HG03521 (cell line): ENCODE results near the gene SPECC1L.
A peak's percentile ranks its signal among the peaks of the same experiment; 100 is the strongest.

Source experiments
- ATAC-seq: cut with Tn5 transposase; IDR thresholded peaks from one replicate; pipeline ENCODE4 v1.9.1; 2021; ENCODE audit warnings: mild to moderate bottlenecking, moderate library complexity; ENCODE audit not compliant: unreplicated experiment

The SPECC1L gene

DNA sequence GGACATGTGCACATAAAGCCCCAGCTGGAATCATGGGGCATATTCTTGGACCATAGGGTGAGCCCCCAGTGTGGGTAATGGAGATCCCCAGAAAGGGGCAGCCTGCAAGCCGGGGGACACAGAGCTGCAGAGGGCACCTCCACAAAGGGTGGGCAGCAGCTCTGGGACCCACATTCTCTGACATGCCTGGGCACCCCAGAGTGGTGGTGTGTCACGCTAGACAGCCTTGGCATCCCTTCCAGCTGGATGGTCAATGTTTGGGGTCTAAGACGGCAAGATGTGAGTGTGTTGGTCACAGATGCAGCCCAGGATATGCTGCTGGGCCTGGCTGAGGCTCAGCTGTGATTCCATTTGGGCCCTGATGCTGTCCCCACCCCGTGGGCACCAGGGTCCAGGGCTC lies 166.5 kb downstream of the SPECC1L start:
- no peak for ATAC-seq

DNA sequence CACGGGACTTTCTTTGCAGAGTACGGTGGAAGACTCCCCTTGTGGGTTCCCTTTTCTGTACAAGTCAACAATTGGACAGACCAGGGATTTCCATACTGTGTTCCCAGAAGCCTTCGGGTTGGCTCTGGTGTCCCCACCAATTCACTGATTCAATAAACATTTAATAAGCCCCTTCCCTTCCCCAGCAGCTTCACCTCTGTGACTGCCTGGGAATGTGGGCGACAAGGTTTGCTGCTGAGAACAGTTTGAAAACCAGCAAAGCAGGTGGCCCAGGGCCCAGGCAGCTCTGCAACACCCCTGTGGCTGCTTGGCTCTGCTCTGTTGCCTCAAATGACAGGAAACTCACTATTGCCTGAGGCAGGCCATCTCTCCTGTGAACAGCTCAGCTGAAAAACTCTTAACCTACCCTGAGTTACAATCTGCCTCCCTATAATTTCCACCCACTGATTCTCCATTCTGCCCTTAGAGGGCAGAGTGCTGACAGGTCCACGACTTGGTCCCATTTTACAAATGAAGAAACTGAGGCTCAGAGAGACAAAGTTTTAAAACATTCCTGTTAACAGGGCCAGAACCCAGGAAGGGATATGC lies 167.2 kb downstream of the SPECC1L start:
- no peak for ATAC-seq

DNA sequence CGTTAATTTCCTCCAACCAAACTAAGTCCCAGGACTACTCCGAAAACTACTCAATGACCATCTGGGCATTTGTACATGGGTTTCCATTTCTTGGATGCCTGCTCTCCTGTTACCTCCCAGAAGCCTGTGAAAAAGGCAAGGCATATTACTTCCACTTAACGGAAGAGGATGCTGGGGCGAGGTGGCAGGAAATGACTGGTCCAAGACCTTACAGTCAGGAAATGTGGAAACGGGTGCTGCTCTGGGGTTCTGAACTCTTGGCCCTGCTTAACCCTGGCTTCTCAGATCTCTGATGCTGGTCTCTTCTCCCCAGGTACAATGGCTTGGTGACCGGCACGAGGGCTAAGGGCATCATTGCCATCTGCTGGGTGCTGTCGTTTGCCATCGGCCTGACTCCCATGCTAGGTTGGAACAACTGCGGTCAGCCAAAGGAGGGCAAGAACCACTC lies 169.7 kb downstream of the SPECC1L start:
- no peak for ATAC-seq

DNA sequence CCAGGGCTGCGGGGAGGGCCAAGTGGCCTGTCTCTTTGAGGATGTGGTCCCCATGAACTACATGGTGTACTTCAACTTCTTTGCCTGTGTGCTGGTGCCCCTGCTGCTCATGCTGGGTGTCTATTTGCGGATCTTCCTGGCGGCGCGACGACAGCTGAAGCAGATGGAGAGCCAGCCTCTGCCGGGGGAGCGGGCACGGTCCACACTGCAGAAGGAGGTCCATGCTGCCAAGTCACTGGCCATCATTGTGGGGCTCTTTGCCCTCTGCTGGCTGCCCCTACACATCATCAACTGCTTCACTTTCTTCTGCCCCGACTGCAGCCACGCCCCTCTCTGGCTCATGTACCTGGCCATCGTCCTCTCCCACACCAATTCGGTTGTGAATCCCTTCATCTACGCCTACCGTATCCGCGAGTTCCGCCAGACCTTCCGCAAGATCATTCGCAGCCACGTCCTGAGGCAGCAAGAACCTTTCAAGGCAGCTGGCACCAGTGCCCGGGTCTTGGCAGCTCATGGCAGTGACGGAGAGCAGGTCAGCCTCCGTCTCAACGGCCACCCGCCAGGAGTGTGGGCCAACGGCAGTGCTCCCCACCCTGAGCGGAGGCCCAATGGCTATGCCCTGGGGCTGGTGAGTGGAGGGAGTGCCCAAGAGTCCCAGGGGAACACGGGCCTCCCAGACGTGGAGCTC lies 170.2 kb downstream of the SPECC1L start:
- no peak for ATAC-seq

DNA sequence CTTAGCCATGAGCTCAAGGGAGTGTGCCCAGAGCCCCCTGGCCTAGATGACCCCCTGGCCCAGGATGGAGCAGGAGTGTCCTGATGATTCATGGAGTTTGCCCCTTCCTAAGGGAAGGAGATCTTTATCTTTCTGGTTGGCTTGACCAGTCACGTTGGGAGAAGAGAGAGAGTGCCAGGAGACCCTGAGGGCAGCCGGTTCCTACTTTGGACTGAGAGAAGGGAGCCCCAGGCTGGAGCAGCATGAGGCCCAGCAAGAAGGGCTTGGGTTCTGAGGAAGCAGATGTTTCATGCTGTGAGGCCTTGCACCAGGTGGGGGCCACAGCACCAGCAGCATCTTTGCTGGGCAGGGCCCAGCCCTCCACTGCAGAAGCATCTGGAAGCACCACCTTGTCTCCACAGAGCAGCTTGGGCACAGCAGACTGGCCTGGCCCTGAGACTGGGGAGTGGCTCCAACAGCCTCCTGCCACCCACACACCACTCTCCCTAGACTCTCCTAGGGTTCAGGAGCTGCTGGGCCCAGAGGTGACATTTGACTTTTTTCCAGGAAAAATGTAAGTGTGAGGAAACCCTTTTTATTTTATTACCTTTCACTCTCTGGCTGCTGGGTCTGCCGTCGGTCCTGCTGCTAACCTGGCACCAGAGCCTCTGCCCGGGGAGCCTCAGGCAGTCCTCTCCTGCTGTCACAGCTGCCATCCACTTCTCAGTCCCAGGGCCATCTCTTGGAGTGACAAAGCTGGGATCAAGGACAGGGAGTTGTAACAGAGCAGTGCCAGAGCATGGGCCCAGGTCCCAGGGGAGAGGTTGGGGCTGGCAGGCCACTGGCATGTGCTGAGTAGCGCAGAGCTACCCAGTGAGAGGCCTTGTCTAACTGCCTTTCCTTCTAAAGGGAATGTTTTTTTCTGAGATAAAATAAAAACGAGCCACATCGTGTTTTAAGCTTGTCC lies 171.0 kb downstream of the SPECC1L start:
- ATAC-seq: no peak

DNA sequence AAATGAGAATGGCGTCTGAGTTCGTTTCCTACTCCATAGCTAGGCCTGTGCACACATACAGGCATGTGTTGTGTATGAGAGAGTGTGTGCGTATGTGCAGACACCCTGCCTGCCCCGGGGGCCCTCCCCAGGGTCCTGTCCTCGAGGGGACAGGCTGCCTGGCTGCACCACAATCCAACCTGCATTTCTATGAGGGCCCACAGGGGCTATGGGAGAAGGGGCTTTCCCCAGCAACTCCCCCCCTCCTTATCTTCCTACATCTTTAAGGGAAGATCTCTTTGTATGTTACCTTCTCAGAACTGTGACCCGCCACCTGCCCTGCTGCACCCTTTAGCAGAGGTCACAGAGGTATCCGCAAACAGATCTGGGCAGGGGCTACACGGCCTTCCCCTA lies 171.7 kb downstream of the SPECC1L start:
- ATAC-seq: no peak

DNA sequence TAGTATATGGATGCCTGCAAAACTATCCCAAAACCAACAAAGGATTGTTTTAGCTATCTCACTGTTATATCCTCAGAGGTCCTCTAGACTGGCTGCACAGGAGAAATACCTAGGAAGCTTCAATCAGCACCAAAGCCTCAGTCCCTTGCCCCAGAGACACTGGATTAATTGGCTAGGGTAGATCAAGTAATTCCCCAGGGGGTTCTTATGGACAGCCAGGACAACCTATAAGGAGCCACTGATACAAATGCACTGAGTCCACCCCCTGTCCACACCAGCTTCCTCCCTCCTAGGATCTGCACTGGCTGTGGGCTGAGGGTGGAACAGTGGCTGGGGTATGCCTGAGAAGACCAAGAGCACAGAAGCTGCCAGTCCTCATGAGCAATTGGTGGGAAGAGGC lies 173.0 kb downstream of the SPECC1L start:
- ATAC-seq: no peak

DNA sequence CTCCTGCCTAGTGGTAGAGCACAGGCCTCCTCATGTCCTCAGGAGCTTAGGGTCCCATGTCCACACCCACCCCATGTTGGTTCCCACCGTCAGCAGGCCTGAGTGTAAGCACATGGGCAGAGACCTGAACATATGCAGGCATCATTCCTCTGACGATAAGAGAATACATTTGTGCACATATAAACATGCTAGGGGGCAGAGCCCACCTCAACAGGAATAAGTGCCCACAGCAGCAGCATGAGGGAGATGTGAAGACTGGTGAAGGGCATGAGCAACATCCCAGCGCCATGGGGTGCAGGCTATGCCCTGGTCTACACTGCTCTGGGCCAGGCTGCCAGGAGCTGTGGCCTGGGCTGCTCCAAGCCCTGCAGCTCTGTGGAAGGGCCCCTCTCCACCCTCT lies 173.6 kb downstream of the SPECC1L start:
- no peak for ATAC-seq

DNA sequence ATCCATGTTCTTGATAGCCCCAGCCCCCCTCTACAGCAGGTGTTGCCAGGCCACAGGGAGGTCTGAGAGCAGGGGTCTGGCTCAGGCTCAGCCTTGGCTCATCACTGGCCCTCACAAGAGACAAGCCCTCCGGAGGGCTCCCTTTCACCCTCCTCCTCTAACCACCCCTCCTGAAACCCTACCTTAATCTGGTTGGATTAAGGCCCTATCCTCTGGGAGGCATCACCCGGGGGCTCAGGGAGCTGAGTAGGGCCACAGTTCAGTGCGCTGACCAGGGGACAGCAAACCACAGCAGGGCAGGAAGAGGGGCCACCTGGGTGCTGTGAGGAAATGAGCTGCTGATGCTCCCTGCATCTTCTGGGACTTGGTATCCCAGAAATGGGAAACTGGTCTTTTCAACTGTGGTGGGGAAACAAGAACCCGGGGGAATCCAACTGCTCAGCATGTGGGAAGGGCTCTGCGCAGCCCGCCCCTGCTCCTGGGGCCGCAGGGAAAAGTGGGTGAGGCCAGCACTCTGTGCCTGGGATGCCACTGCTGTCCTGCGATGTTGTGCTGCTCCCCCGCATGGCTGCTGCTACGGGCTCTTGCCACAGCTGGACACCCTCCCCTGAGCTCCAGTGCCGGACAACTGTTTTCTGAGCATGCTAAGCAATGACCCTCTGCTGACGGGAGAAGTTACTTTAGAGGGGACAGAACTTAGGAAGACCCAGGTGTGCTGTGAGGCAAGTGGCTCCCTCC lies 174.3 kb downstream of the SPECC1L start:
- no peak for ATAC-seq

DNA sequence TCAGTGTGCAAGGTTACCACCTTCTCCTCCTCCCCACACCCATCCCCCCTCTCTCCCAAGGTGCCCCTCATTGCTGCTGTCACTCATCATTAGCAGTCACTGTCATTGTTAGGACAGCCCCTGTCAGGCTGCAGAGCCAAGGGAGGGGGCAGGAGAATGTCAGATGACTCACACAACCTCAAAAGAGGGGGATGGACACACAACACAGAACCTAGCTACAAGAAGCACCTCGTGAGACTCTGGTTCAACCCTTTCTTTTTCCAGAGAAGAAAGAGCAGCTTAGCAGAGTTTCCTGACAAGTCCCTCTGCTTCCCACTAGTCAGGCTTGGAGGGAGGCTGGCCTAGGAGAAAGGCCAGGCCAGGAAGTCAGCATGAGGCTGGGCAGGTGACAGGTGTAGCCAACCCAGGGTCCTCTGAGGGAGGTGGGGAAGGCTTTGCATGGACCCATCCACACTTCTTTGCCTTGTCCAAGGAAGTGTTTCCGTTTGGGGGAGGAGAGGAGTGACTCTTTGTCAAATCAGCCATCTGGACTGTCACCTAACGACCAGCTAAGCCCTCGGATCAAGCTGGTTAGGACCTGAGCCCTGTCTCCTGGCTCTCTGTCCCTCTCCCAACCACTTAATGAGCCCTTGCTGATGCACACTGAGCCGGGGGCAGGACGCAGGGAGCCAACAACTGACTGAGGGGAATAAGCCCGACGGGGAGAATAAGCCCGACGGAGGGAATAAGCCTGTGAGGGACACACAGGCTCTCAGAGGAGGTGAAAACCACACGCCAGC lies 175.0 kb downstream of the SPECC1L start:
- no peak for ATAC-seq

DNA sequence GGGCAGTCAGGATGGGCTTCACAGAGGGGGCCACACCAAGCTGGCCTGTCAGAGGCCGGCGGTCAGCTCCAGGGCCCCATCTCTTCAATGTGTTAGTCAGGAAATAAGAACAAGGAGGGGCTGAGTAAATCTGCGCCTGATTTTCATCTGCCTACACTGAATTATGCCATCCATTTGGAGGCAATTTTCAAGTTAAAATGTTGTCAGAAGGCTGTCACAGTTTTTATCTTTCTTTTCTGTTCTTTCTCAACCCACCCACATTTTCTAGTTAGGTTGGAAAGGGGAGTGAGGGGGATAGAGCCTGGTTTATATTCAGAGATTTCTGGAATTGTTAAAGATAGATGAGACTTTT lies 175.6 kb downstream of the SPECC1L start:
- ATAC-seq: no peak

DNA sequence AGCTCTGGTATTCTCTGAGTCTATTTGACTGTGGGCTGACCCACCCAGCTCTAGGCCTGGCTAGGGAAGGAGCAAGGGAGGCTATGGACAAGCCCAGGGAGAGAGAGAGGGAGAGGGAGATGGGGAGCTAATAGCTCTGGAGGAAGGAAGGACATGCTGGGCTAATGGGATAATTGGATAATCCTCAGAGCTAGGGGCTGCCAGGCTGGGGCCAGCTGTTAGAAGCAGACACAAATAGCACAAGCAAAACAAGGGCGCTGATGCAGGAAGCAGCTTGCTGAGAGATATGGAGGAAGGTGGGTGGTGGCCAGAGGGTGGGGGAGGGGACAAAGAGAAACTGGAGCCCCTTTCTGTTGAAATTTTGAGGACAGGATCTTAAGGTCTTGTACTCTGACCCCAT lies 180.0 kb downstream of the SPECC1L start:
- ATAC-seq: no peak

DNA sequence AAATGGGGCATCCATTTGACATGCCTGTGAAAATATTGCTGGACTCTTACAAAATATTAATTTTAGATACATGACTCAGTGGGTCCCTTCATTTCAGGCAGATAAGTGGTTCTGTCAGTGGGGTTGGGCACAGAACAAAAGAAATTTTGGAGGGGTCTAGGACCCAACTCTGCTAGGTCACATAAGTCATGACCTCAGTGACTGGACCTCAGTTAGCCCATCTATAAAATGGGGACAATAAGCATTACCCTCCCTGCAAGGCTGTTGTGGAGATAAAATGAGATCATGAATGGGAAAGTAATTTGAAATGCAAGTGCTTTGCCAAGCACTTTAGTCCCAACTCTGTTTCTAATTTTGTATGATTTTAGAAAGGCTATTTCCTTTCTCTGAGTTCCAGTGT lies 180.5 kb downstream of the SPECC1L start:
- ATAC-seq: no peak

DNA sequence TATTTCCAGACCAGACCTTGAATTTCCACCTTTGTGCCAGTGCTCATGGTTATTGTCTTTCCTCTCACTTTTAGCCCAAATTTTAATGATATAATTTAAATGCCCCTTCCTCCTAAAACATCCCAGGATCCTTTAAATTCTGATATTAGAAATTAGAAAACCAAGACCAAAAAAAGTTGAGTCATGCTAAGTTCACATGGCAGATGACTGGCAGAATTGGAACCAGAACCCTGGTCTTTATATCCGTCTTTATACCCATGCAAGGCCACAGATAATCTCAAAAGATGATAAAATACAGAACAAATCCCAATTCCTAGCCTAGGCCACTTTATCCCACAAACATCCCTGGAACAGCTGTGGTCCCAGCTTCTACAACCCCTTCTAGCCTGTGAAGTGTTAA lies 183.2 kb downstream of the SPECC1L start:
- no peak for ATAC-seq

DNA sequence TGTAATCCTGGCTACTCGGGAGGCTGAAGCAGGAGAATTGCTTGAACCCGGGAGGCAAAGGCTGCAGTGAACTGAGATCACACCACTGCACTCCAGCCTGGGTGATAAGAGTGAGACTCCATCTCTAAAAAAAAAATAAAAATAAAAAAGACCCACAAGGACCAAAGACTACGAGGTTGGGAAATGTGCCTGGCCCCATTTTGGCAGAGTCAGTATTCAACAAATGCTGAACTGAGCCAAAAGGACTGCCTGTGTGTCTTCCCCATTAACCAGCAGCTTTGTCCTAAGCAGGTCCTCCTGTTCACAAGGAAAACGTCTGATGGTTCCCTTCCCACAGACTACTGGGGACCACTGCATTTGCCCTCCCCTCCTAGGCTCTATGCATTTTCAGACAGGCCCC lies 184.4 kb downstream of the SPECC1L start:
- no peak for ATAC-seq

DNA sequence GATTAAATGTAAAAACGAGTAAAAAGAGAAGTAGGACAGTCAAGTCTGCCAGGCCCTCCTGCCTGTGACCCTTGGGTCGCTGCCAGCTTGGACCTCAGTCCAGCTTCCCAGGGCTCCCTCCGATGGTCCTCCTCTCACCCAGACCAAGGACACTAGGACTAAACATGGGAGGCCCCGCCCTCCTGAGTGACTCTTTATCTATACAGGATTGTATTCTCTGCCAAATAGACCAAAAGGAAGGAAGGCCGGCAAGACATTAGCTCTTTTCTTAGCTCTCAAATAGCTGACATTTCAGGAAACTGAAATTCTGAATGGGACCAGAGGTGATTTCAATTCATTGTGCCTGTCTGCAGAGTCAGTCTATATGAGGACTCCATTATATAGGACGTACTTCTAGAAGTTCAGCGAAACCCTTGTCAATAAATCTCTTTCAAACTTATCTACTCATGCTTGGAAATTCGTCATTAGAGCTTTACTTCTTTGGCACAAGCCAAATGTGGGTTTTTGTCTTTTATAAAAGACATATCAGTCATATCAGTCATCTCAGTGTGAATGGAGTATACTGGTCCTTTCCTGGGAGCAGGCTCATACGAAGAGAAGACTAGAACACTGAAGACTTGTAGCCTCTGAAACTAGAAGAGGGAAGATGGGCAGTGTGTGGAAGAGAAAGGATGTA lies 185.3 kb downstream of the SPECC1L start:
- ATAC-seq: no peak

DNA sequence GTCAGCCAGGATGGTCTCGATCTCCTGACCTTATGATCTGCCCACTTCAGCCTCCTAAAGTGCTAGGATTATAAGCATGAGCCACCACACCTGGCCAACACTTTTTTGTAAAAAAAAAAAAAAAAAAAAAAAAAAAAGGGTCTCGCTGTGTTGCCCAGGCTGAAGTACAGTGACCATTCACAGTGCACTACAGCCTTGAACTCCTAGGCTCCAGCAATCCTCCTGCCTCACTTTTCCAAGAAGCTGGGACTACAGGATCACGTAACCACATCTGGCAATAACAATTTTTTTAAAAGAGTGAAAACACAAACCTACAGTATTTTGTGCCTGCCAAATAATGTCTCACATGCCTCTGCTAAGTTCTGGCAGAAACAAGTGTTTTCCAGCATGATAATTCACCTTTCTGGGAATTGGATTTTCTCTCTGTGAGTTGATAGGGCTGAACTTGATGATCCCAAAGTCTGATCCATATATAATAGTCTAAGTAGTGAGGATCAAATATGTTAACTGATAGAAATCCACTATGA lies 187.3 kb downstream of the SPECC1L start:
- no peak for ATAC-seq

DNA sequence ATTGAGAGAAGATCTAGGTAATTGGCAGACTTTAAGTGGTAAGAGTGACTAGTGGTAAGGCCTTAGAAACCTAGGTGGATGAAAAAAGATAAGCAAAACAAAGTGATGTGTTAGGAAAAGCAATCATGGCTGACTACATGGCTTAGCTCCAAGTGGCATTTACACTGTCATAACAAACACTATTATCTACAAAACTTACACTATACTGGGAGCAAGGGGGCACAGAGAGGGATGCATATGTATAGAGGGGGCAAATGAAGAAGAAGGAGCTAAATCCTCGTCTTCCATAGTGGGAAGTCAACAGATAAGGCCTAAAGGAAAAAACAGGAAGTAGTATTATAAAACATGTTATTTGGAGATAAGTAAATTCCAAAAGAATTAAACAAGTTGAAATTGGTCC lies 189.3 kb downstream of the SPECC1L start:
- no peak for ATAC-seq

DNA sequence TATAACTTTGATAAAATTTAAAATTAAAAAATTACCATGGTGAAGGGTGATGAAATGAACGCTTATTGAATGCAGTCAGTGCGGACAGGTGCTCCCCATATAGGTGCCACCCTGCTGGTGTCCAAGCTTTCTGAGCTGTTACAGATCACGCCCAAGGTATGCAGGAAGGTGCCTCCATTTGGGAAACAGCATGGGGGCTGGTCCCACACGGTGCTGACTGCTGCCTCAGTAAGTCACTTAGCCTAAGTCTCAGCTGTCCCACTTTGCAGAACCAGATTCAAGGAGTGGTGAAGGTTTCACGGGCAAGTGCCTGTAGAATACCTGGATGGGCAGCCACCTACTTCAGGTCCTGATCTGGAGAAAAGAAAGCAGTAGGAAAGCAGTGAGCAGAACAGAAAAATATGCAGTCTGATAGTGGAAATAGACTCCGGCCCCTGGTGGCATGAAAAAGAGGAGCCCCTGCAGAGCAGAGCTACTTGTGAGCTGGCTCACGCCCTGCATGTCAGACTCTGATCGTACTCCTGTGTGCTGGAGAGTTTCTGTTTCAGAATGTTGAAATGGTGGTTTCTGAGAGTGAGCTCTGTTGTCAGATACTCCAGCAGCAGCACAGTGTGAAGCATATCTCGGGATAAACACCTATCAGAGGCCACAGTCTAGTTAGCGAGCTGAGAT lies 189.9 kb downstream of the SPECC1L start:
- peak; percentile 50 for ATAC-seq
